Measurements from ENCODE around the gene TSC22D2. TPM values are rescaled to one million over a fixed set of nuclear protein-coding genes. Genes with fewer than 3 reads are reported as not detected.
A peak's percentile ranks its signal among the peaks of the same experiment; 100 is the strongest.

The TSC22D2 gene
- total and polyA plus RNA-seq, 2 of the 4 experiments (the other 2 are of a cell fraction): 12.2 to 20.5 TPM

GRCh38 chr3:150434234-150434633, 26.1 kb downstream of the TSC22D2 start:
- ATAC-seq (ENCODE audit: low read depth): no peak
- Histone ChIP-seq H4K8ac (ENCODE audit: low read depth in 2 of 2, low read length in 2 of 2) (no peak overlapping the region), H4K91ac (ENCODE audit: insufficient read depth, low read depth, low read length) (no peak overlapping the region), H2AFZ (replicated peaks; ENCODE audit: low read length, poor library complexity) (no peak overlapping the region), H3K36me3 (ENCODE audit: control insufficient read depth, insufficient read depth, low read length) (0 out of 2 replicates have a peak, but pooled peaks cover 1% of the 10 kb centered on the region), H3K4me2 (ENCODE audit: low read depth, low read length) (no peak overlapping the region), H3K79me1 (ENCODE audit: low read depth in 1 of 2, low read length in 2 of 2) (peaks cover 0 to 30% of the 10 kb centered on the region in 2 experiments; a peak in 3 of 4 replicates), H3K4me1 (ENCODE audit: control insufficient read depth, insufficient read depth, low read length) (peaks cover 5% of the 10 kb centered on the region), H2BK5ac (ENCODE audit: low read depth, low read length, poor library complexity, severe bottlenecking) (no peak overlapping the region), H2BK15ac (ENCODE audit: low read depth, low read length) (no peak overlapping the region), H3K9ac (ENCODE audit: low read depth, low read length) (no peak overlapping the region), H4K20me1 (ENCODE audit: insufficient read depth, low read length) (peaks cover 70% of the 10 kb centered on the region), H2AK9ac (replicated peaks; ENCODE audit: low read depth, low read length, poor library complexity) (no peak overlapping the region), H2BK20ac (ENCODE audit: low read depth, low read length) (no peak overlapping the region), H3K9me3 (ENCODE audit: control insufficient read depth, insufficient read depth, low read length) (no peaks in the 10 kb centered on the region), H3K56ac (ENCODE audit: extremely low read depth, insufficient read depth, low read length) (no peak overlapping the region), H3K14ac (replicated peaks; ENCODE audit: low read depth, low read length) (no peak overlapping the region), H3K4ac (ENCODE audit: low read depth, low read length) (no peak overlapping the region), H3K27ac (ENCODE audit: insufficient read depth, low read length) (peak overlapping the region; percentile 29; the same call in 1 of the 2 replicates), H3K4me3 (ENCODE audit: insufficient read depth, low read depth, low read length) (no peak overlapping the region), H2BK120ac (ENCODE audit: low read depth, low read length) (no peak overlapping the region), H3K27me3 (ENCODE audit: control insufficient read depth, insufficient read depth, low read length) (no peaks in the 10 kb centered on the region), H4K5ac (ENCODE audit: low read depth, low read length) (no peak overlapping the region), H3K9me1 (ENCODE audit: insufficient read depth, low read length) (peaks cover 7% of the 10 kb centered on the region; the same call in 1 of the 2 replicates), H3K18ac (ENCODE audit: low read depth, low read length) (no peak overlapping the region), H2AK5ac (ENCODE audit: low read depth, low read length) (no peak overlapping the region), H3K23ac (ENCODE audit: low read depth, low read length) (no peak overlapping the region; the same call in 1 of the 2 replicates)
- in situ Hi-C loops (cut with MboI; ENCODE audit: low sequenced_read_pairs): no loop called here
- DNase-seq: no peak
- ChIA-PET POLR2A (ENCODE audit: unreplicated experiment) (no interaction called here), CTCF (no interaction called here)
- no peak for TF ChIP-seq USF2 (IDR thresholded peaks at IDR 0.05; ENCODE audit: low read depth, low read length)
- TF ChIP-seq POLR2A (IDR thresholded peaks at IDR 0.05; ENCODE audit: low read depth, low read length): no peak
- no peak for TF ChIP-seq BHLHE40 (IDR thresholded peaks at IDR 0.05; ENCODE audit: low read depth, low read length)
- TF ChIP-seq SMC3 (IDR thresholded peaks at IDR 0.05; ENCODE audit: low read depth, low read length): no peak
- TF ChIP-seq RAD21 (IDR thresholded peaks at IDR 0.05; ENCODE audit: low read length): no peak
- no peak for TF ChIP-seq FOS (IDR thresholded peaks at IDR 0.05; ENCODE audit: low read depth, low read length)
- dilution Hi-C loops (cut with HindIII; ENCODE audit: low sequenced_read_pairs, unreplicated experiment): no loop called here
- BruUV-seq (replicated peaks): no TSS peak
- no CpG with 5 or more reads among the region's 4 CpGs for WGBS, 2 experiments (ENCODE audit: extremely low coverage in 2 of 2, insufficient read length in 1 of 2)
- intact Hi-C loops (cut with micrococcal nuclease): no loop called here
